ENCODE measurements around the gene DISP2. TPM values are rescaled to one million over a fixed set of nuclear protein-coding genes. Genes with fewer than 3 reads are reported as not detected.

Gene DISP2
- total RNA-seq, 1 experiment from 2014 or later = 4.6 TPM

GRCh38 chr15:40334541-40334940, 23.5 kb upstream of the DISP2 start:
- H3K36me3 ChIP-seq (ENCODE audit: control insufficient read depth, insufficient read depth, low read length) = no peaks in the 10 kb centered on the region
- Mint-ChIP-seq H3K9me3 (ENCODE audit: unreplicated experiment) (no peaks in the 10 kb centered on the region), H3K4me1 (ENCODE audit: low read depth, unreplicated experiment) (peaks cover 26% of the 10 kb centered on the region), H3K36me3 (ENCODE audit: insufficient read depth, unreplicated experiment) (no peaks in the 10 kb centered on the region), H3K4me3 (ENCODE audit: unreplicated experiment) (no peak overlapping the region), H3K27ac (ENCODE audit: unreplicated experiment) (no peak overlapping the region), H3K27me3 (ENCODE audit: insufficient read depth, unreplicated experiment) (no peaks in the 10 kb centered on the region)
- CTCF ChIA-PET = interaction anchor here (1.4 to 5.1 kb wide), 5 partner anchors 9 to 55 kb away, joined by 3 to 47 read pairs (median 4); partner anchors contain the start of gene INAFM2
- no peaks in the 10 kb centered on the region for H3K27me3 ChIP-seq (replicated peaks; ENCODE audit: control insufficient read depth, insufficient read depth, low read length)
- H3K4me1 ChIP-seq = peaks cover 22% of the 10 kb centered on the region
- POLR2A ChIA-PET = no interaction called here
- intact Hi-C loops (cut with micrococcal nuclease; ENCODE audit: unreplicated experiment) = no loop called here
- no peaks in the 10 kb centered on the region for H3K9me3 ChIP-seq
- no TSS peak for BruUV-seq (replicated peaks)
- no peak for TF ChIP-seq CTCF (IDR thresholded peaks at IDR 0.05; ENCODE audit: insufficient read depth in 1 of 2, low read depth in 1 of 2, low read length in 1 of 2, severe bottlenecking in 1 of 2, unreplicated experiment in 1 of 2)
- H3K4me3 ChIP-seq (ENCODE audit: low read depth, low read length) = no peak overlapping the region
- DNase-seq = no peak

GRCh38 chr15:40334941-40335795, 22.9 kb upstream of the DISP2 start:
- H3K36me3 ChIP-seq (ENCODE audit: control insufficient read depth, insufficient read depth, low read length) = no peaks in the 10 kb centered on the region
- CTCF ChIA-PET = interaction anchor here (0.9 to 6.1 kb wide), 7 partner anchors 10 to 56 kb away, joined by 4 to 60 read pairs (median 5); partner anchors contain the start of genes INAFM2 and PLCB2
- BruUV-seq (replicated peaks) = no TSS peak

More at GRCh38 chr15:40334941-40335795, 22.9 kb upstream of the DISP2 start:
- H3K4me3 ChIP-seq (ENCODE audit: low read depth, low read length) = no peak overlapping the region
- POLR2A ChIA-PET = no interaction called here
- intact Hi-C loops (cut with micrococcal nuclease; ENCODE audit: unreplicated experiment) = no loop called here
- DNase-seq = peak; percentile 72 to 73
- no peaks in the 10 kb centered on the region for H3K27me3 Mint-ChIP-seq (ENCODE audit: insufficient read depth, unreplicated experiment)
- H3K9me3 ChIP-seq = no peaks in the 10 kb centered on the region
- TF ChIP-seq CTCF (IDR thresholded peaks at IDR 0.05; ENCODE audit: insufficient read depth in 1 of 2, low read depth in 1 of 2, low read length in 1 of 2, severe bottlenecking in 1 of 2, unreplicated experiment in 1 of 2) = no peak
- no peaks in the 10 kb centered on the region for H3K36me3 Mint-ChIP-seq (ENCODE audit: insufficient read depth, unreplicated experiment)
- H3K4me3 Mint-ChIP-seq (ENCODE audit: unreplicated experiment) = peak overlapping the region; percentile 6
- no peaks in the 10 kb centered on the region for H3K27me3 ChIP-seq (replicated peaks; ENCODE audit: control insufficient read depth, insufficient read depth, low read length)
- no peaks in the 10 kb centered on the region for H3K9me3 Mint-ChIP-seq (ENCODE audit: unreplicated experiment)
- peaks cover 26% of the 10 kb centered on the region for H3K4me1 Mint-ChIP-seq (ENCODE audit: low read depth, unreplicated experiment)
- no peak overlapping the region for H3K27ac Mint-ChIP-seq (ENCODE audit: unreplicated experiment)
- peaks cover 22% of the 10 kb centered on the region for H3K4me1 ChIP-seq
